HEK293 (cell line): Measurements from ENCODE around the gene ADCY10.

ENCODE experiments used
- CTCF ChIA-PET: fragments of 350-600 bp; formaldehyde crosslinking; extraction: SDS; loops from one replicate; lab custom pipeline; 2021; ENCODE audit warnings: antibody characterized with exemption; lab: Yijun Ruan, JAX
- POLR2A ChIA-PET: fragments of 300-600 bp; formaldehyde crosslinking; extraction: SDS; loops from one replicate; lab custom pipeline; 2020; ENCODE audit warnings: antibody characterized with exemption, inconsistent platforms; lab: Yijun Ruan, JAX
- H3K27ac ChIP-seq: fragments of 200-500 bp; sonication (Bioruptor generic); 2 replicates; pipeline ENCODE4 v1.5.1; 2014; ENCODE audit warnings: low read depth, low read length, control low read depth, inconsistent platforms; ENCODE audit errors: extremely low read depth
- H3K36me3 ChIP-seq, 2 experiments: fragments of 200-500 bp in 1 of 2; sonication (Bioruptor generic) in 1 of 2; 1 replicate in 1 of 2; 2 replicates in 1 of 2; pipeline ENCODE4 v1.5.1; 2014 to 2017; ENCODE audit warnings: inconsistent platforms in 2 of 2, low read length in 2 of 2; ENCODE audit not compliant: control insufficient read depth in 2 of 2, insufficient read depth in 1 of 2
- H3K4me1 ChIP-seq: fragments of 200-500 bp; sonication (Bioruptor generic); 2 replicates; pipeline ENCODE4 v1.5.1; 2014; ENCODE audit warnings: mild to moderate bottlenecking, low read length, inconsistent platforms; ENCODE audit not compliant: control insufficient read depth, insufficient read depth
- H3K4me3 ChIP-seq: 2 replicates; pipeline ENCODE4 v1.5.1; 2011; ENCODE audit warnings: low read depth, mild to moderate bottlenecking, control low read depth, low read length, moderate library complexity
- H3K9me3 ChIP-seq: fragments of 200-500 bp; sonication (Bioruptor generic); 2 replicates; pipeline ENCODE4 v1.5.1; 2014; ENCODE audit warnings: low read depth, low read length, inconsistent platforms; ENCODE audit not compliant: control insufficient read depth, insufficient read depth
- FEZF1 ChIP-seq: fragments of 450-650 bp; formaldehyde crosslinking; IDR thresholded peaks from 2 replicates; pipeline ENCODE4 v1.5.1; 2016; ENCODE audit warnings: missing biosample characterization, missing genetic modification characterization
- GLI4 ChIP-seq: fragments of 450-650 bp; formaldehyde crosslinking; IDR thresholded peaks from 2 replicates; pipeline ENCODE4 v1.5.1; 2016; ENCODE audit warnings: missing biosample characterization, missing genetic modification characterization
- SCRT2 ChIP-seq: fragments of 450-650 bp; formaldehyde crosslinking; IDR thresholded peaks from 2 replicates; pipeline ENCODE4 v1.5.1; 2016; ENCODE audit warnings: missing biosample characterization, missing genetic modification characterization
- TRIM28 ChIP-seq: IDR thresholded peaks from 2 replicates; pipeline ENCODE4 v1.6.1; 2011; ENCODE audit warnings: low read length, control low read depth, borderline replicate concordance
- ZNF157 ChIP-seq: fragments of 450-650 bp; formaldehyde crosslinking; IDR thresholded peaks from 2 replicates; pipeline ENCODE4 v1.5.1; 2016; ENCODE audit warnings: missing biosample characterization, missing genetic modification characterization
- ZNF184 ChIP-seq: fragments of 450-650 bp; IDR thresholded peaks from 2 replicates; pipeline ENCODE4 v1.5.1; 2018; ENCODE audit warnings: missing biosample characterization, mild to moderate bottlenecking, missing genetic modification characterization
- ZNF202 ChIP-seq: fragments of 450-650 bp; formaldehyde crosslinking; IDR thresholded peaks from 2 replicates; pipeline ENCODE4 v1.5.1; 2016; ENCODE audit warnings: missing biosample characterization, missing genetic modification characterization, borderline replicate concordance
- ZNF248 ChIP-seq: fragments of 450-650 bp; formaldehyde crosslinking; IDR thresholded peaks from 2 replicates; pipeline ENCODE4 v1.5.1; 2017; ENCODE audit warnings: missing biosample characterization, missing genetic modification characterization
- ZNF530 ChIP-seq: fragments of 450-650 bp; formaldehyde crosslinking; IDR thresholded peaks from 2 replicates; pipeline ENCODE4 v1.5.1; 2016; ENCODE audit warnings: low read depth, missing biosample characterization, missing genetic modification characterization
- ZNF561 ChIP-seq: fragments of 450-650 bp; IDR thresholded peaks from 2 replicates; pipeline ENCODE4 v1.5.1; 2018; ENCODE audit warnings: missing biosample characterization, missing genetic modification characterization, borderline replicate concordance
- ZNF664 ChIP-seq: fragments of 450-650 bp; formaldehyde crosslinking; IDR thresholded peaks from 2 replicates; pipeline ENCODE4 v1.5.1; 2016; ENCODE audit warnings: missing biosample characterization, missing genetic modification characterization
- ZNF768 ChIP-seq: fragments of 450-650 bp; formaldehyde crosslinking; IDR thresholded peaks from 2 replicates; pipeline ENCODE4 v1.5.1; 2018; ENCODE audit warnings: missing biosample characterization, mild to moderate bottlenecking, missing genetic modification characterization
- ZSCAN30 ChIP-seq: fragments of 450-650 bp; IDR thresholded peaks from 2 replicates; pipeline ENCODE4 v1.5.1; 2018; ENCODE audit warnings: missing biosample characterization, mild to moderate bottlenecking, missing genetic modification characterization, moderate library complexity
- TF ChIP-seq, protein P1 (sequence below): fragments of 450-650 bp; formaldehyde crosslinking; IDR thresholded peaks from 2 replicates; pipeline ENCODE4 v1.5.0; 2017; ENCODE audit warnings: missing biosample characterization, missing genetic modification characterization, borderline replicate concordance
- TF ChIP-seq, protein P2 (sequence below): fragments of 450-650 bp; formaldehyde crosslinking; IDR thresholded peaks from 2 replicates; pipeline ENCODE4 v1.5.1; 2017; ENCODE audit warnings: missing biosample characterization, missing genetic modification characterization
- TF ChIP-seq, protein P3 (sequence below): fragments of 450-650 bp; formaldehyde crosslinking; IDR thresholded peaks from 2 replicates; pipeline ENCODE4 v1.5.1; 2016; ENCODE audit warnings: missing biosample characterization, missing genetic modification characterization
- TF ChIP-seq, protein P4 (sequence below): fragments of 450-650 bp; formaldehyde crosslinking; optimal IDR thresholded peaks from 2 replicates; pipeline ENCODE3; 2016; ENCODE audit warnings: missing biosample characterization, mild to moderate bottlenecking, missing genetic modification characterization
- TF ChIP-seq, protein P5 (sequence below): fragments of 450-650 bp; formaldehyde crosslinking; IDR thresholded peaks from 2 replicates; pipeline ENCODE4 v1.5.1; 2016; ENCODE audit warnings: missing biosample characterization, missing genetic modification characterization, borderline replicate concordance
- TF ChIP-seq, protein P6 (sequence below): fragments of 450-650 bp; formaldehyde crosslinking; IDR thresholded peaks from 2 replicates; pipeline ENCODE4 v1.5.1; 2017; ENCODE audit warnings: missing biosample characterization, missing genetic modification characterization

ADCY10 gene

DNA sequence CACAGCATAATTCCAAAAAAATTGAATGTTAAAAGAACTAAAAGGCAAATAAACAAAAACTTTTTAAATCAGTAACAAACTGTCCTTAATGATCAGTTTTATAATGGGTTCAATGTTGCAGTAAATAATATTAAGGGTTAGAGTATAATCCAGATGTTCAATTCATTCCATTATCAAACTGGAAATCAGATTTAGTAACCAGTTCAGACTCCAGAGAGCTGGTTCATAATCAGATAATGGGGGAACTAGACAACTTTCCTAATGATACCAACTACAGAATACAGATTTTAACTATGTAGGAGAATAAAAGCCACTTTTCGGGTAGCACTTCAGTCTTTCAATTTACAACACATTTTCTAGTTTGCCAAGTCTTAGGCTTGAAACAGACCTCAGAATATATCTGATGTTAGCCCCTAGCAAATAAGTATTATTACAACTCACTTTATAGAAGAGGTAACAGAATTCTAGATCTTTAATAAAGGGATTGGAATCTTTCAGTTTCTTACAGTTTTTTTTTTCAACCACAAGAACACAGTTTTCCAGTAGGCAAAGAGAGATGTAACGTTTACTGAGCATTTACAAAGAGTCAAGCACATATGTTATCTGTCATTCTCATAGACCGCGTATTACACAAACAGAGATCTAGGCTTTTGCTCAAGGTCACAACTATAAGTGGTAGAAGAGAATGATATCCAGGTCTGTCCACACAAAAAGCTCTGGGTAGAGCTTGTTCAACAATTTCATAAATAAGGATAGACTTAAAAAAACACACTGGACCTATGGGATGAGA, 20.7 kb upstream of the ADCY10 start:
- peaks cover 3% of the 10 kb centered on the region for H3K4me1 ChIP-seq
- POLR2A ChIA-PET = interaction anchor here (1.0 to 3.4 kb wide), 4 partner anchors 7 to 114 kb away, joined by 3 to 37 read pairs (median 8); no protein-coding TSS in a partner anchor

DNA sequence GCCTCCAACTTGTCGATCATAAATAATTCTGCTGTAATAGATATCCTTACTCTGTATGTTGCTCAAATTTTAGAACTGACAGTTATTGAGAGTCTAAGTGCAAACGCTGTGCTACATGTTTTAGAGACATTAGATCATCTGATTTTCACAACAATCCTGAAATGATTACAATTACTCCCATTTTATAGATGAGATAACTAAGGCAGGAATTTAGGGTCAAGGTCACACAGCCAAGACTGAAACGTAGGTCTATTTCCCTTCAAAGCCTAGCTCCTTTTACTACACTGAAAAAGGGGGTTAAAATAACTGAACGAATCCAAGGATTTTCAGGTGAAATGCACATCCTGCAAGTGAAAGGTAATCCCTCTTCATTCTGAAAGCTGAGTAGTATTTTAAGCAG, 19.9 kb upstream of the ADCY10 start:
- H3K4me1 ChIP-seq = peaks cover 3% of the 10 kb centered on the region
- no peaks in the 10 kb centered on the region for H3K9me3 ChIP-seq
- CTCF ChIA-PET = interaction anchor here (0.5 to 4.4 kb wide), 5 partner anchors 19 to 149 kb away, joined by 3 to 25 read pairs (median 4); no protein-coding TSS in a partner anchor
- no peaks in the 10 kb centered on the region for H3K36me3 ChIP-seq
- 0 out of 2 replicates have a peak, but pooled peaks have one; percentile 51 for TF ChIP-seq ZNF768 (tag by site-specific recombination)
- TF ChIP-seq ZNF248 (tag by site-specific recombination) = no peak
- TF ChIP-seq, protein P1, sequence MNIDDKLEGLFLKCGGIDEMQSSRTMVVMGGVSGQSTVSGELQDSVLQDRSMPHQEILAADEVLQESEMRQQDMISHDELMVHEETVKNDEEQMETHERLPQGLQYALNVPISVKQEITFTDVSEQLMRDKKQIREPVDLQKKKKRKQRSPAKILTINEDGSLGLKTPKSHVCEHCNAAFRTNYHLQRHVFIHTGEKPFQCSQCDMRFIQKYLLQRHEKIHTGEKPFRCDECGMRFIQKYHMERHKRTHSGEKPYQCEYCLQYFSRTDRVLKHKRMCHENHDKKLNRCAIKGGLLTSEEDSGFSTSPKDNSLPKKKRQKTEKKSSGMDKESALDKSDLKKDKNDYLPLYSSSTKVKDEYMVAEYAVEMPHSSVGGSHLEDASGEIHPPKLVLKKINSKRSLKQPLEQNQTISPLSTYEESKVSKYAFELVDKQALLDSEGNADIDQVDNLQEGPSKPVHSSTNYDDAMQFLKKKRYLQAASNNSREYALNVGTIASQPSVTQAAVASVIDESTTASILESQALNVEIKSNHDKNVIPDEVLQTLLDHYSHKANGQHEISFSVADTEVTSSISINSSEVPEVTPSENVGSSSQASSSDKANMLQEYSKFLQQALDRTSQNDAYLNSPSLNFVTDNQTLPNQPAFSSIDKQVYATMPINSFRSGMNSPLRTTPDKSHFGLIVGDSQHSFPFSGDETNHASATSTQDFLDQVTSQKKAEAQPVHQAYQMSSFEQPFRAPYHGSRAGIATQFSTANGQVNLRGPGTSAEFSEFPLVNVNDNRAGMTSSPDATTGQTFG (tag by site-specific recombination) = no peak
- no peak for TF ChIP-seq TRIM28
- no peak for TF ChIP-seq ZNF530 (tag by site-specific recombination)
- no peak for TF ChIP-seq ZNF157 (tag by site-specific recombination)
- TF ChIP-seq GLI4 (tag by site-specific recombination) = no peak
- TF ChIP-seq, protein P2, sequence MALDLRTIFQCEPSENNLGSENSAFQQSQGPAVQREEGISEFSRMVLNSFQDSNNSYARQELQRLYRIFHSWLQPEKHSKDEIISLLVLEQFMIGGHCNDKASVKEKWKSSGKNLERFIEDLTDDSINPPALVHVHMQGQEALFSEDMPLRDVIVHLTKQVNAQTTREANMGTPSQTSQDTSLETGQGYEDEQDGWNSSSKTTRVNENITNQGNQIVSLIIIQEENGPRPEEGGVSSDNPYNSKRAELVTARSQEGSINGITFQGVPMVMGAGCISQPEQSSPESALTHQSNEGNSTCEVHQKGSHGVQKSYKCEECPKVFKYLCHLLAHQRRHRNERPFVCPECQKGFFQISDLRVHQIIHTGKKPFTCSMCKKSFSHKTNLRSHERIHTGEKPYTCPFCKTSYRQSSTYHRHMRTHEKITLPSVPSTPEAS = peak; percentile 25; the same call in 1 of the 2 replicates
- TF ChIP-seq ZSCAN30 (tag by site-specific recombination) = peak; percentile 66; the same call in 1 of the 2 replicates
- peak; percentile 32; the same call in 1 of the 2 replicates for TF ChIP-seq SCRT2 (tag by site-specific recombination)
- TF ChIP-seq, protein P3, sequence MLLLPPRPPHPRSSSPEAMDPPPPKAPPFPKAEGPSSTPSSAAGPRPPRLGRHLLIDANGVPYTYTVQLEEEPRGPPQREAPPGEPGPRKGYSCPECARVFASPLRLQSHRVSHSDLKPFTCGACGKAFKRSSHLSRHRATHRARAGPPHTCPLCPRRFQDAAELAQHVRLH (tag by site-specific recombination) = 0 out of 2 replicates have a peak, but pooled peaks have one; percentile 66
- peak overlapping the region; percentile 68 for H3K4me3 ChIP-seq
- POLR2A ChIA-PET = interaction anchor here (1.0 kb wide), 1 partner anchor 12 kb away, joined by 3 read pairs; no protein-coding TSS in a partner anchor
- H3K27ac ChIP-seq = no peak overlapping the region

More for the DNA sequence above, 20.7 kb upstream of the ADCY10 start:
- H3K36me3 ChIP-seq = no peaks in the 10 kb centered on the region
- CTCF ChIA-PET = interaction anchor here (0.7 to 4.4 kb wide), 4 partner anchors 18 to 148 kb away, joined by 4 to 25 read pairs (median 4); no protein-coding TSS in a partner anchor
- H3K4me3 ChIP-seq = peak overlapping the region; percentile 68
- TF ChIP-seq FEZF1 (tag by site-specific recombination) = no peak
- TF ChIP-seq, protein P4, sequence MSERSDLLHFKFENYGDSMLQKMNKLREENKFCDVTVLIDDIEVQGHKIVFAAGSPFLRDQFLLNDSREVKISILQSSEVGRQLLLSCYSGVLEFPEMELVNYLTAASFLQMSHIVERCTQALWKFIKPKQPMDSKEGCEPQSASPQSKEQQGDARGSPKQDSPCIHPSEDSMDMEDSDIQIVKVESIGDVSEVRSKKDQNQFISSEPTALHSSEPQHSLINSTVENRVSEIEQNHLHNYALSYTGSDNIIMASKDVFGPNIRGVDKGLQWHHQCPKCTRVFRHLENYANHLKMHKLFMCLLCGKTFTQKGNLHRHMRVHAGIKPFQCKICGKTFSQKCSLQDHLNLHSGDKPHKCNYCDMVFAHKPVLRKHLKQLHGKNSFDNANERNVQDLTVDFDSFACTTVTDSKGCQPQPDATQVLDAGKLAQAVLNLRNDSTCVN (tag by site-specific recombination) = no peak
- 0 out of 2 replicates have a peak, but pooled peaks have one; percentile 13 for TF ChIP-seq ZNF561
- no peak for TF ChIP-seq ZNF202 (tag by site-specific recombination)
- 0 out of 2 replicates have a peak, but pooled peaks have one; percentile 6 for TF ChIP-seq ZNF184 (tag by site-specific recombination)
- TF ChIP-seq, protein P5, sequence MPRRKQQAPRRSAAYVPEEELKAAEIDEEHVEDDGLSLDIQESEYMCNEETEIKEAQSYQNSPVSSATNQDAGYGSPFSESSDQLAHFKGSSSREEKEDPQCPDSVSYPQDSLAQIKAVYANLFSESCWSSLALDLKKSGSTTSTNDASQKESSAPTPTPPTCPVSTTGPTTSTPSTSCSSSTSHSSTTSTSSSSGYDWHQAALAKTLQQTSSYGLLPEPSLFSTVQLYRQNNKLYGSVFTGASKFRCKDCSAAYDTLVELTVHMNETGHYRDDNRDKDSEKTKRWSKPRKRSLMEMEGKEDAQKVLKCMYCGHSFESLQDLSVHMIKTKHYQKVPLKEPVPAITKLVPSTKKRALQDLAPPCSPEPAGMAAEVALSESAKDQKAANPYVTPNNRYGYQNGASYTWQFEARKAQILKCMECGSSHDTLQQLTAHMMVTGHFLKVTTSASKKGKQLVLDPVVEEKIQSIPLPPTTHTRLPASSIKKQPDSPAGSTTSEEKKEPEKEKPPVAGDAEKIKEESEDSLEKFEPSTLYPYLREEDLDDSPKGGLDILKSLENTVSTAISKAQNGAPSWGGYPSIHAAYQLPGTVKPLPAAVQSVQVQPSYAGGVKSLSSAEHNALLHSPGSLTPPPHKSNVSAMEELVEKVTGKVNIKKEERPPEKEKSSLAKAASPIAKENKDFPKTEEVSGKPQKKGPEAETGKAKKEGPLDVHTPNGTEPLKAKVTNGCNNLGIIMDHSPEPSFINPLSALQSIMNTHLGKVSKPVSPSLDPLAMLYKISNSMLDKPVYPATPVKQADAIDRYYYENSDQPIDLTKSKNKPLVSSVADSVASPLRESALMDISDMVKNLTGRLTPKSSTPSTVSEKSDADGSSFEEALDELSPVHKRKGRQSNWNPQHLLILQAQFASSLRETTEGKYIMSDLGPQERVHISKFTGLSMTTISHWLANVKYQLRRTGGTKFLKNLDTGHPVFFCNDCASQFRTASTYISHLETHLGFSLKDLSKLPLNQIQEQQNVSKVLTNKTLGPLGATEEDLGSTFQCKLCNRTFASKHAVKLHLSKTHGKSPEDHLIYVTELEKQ (tag by site-specific recombination) = no peak
- TF ChIP-seq, protein P6, sequence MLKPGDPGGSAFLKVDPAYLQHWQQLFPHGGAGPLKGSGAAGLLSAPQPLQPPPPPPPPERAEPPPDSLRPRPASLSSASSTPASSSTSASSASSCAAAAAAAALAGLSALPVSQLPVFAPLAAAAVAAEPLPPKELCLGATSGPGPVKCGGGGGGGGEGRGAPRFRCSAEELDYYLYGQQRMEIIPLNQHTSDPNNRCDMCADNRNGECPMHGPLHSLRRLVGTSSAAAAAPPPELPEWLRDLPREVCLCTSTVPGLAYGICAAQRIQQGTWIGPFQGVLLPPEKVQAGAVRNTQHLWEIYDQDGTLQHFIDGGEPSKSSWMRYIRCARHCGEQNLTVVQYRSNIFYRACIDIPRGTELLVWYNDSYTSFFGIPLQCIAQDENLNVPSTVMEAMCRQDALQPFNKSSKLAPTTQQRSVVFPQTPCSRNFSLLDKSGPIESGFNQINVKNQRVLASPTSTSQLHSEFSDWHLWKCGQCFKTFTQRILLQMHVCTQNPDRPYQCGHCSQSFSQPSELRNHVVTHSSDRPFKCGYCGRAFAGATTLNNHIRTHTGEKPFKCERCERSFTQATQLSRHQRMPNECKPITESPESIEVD (tag by site-specific recombination) = peak; percentile 57
- peak; percentile 73; the same call in 1 of the 2 replicates for TF ChIP-seq ZNF664 (tag by site-specific recombination)
- peak overlapping the region; percentile 88 for H3K27ac ChIP-seq
- no peaks in the 10 kb centered on the region for H3K9me3 ChIP-seq
